Measurements from ENCODE around the gene SH3GL1.

Gene SH3GL1

DNA sequence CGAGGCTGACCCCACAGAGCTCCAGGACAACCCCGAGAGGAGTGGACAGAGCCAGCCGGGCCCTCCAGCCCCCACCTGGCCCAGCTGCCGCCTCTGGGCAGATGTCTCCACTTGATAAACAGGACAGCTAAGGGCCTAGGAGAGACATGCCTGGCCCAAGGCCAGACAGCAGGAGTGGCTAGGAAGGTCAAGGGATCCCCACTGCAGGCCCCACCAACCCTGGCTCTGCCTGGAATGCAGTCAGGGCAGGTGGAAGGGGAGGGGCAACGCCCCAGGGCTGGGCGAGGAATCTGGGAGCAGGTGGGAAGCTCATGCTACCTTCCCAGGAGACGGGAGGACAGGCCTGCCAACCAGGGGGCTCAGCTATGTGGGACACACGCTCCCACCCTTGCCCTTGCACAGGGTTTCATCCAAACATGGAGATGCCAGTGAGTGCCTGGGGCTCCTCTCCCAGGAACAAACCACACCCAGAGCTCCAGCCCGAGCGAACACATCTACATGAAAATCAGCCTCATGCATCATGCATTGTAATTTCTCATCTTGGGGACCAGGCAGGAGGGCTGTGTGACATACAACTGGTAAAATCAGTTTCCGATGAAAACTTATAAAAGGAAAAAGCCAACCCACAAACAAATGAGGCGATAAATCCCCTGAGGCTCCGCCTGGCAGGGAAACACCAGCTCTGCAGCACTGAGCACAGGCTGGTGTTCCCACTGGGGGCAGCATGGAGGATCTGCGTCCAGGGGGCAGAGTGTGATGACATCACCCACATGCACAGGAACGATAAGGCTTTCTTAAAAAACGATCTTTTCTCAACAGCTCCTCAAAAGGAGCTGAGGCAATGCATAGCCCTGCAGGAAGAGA is 25.0 kb downstream of the SH3GL1 start:
- DNase-seq, result no peak

DNA sequence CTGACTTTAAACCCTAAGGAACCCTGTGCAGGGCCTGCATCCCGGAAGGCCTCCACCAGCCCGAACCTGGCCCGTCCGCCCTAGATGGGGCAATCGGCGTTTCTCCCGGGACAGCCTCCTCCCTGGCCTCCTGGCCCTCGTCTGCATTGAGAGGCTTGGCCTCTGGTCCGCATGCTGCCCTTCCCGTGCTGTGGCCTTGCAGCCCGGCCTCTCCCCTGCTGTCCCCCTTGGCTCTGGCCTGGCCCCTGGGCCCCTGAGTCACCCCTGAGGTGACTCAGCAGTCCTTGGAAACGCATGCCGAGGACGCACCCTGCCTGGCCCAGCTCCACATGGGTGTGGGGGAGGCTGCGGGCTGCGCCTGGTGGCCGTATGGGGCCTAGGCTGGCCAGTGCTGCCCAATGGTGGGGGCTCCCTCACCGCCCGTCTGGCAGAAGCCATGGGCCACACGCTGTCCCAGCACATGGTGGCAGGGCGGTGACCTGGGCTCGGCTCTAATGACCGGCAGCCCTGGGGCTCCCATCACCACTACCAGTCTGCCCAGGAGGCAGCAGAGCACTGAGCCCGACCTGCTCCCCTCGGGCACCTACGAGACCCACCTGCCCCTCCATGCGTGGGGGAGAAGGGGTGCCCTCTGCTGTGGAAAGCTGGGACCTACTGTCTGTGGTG is 25.7 kb downstream of the SH3GL1 start:
- no peak for DNase-seq

DNA sequence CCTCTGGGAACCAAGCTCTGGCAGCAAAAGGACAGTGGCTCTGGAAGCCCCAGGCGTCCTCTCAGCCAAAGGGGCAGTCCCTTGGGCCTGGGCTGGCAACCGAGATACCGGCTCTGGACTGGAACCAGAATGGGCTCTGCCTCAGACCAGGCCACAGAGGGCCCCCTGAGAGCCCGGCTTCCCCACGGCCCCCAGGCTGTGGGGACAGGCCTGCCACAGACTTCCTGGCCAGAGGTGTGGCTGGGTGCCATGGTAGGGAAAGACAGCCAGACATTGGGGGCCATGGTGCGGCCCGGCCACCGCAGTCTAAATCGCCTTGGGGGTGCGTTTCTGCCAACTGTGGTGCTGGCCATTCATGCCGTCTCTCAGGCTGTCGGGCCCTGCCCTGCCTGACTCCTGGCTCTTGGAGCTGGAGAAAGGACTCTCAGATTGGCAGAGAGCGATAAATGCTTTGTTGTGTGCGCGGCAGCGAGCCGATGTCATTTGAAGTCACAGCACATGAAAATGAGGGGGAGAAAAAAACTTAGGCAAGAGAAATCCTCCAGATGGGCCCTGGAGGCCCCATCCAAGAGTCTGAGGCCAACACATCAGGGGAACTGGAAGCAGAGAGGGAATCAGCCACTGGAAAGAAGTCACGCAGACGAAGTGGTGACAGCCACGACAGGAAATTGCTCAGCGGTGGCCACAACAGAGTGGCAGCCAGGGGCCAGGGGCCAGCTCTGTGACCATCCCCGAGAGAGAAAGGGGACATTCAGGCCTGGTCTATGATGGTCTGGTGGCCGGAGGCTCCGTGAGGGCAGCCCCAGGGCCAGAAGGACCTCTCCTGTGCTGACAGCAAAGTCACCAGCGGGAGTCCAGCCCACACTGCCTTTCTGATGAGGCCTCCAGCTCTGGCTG is 26.5 kb downstream of the SH3GL1 start:
- no peak for DNase-seq

DNA sequence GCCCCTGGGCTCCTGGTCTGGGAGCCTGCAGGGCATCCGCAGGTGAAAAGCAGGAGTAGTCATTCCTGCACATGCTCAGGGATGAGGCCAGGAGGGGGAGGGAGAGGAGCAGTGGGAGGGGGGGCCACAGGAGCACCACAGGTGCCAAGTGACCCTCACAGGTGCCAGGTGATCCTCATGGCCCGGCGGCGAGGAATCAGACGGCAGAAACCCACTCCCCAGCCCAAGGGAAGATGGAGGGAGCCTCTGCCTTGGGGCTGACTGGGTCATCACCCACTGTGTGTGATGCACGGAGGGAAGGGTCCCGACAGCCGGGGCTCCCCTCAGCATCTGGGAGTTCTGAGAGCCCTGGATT is 27.4 kb downstream of the SH3GL1 start:
- DNase-seq, result no peak

DNA sequence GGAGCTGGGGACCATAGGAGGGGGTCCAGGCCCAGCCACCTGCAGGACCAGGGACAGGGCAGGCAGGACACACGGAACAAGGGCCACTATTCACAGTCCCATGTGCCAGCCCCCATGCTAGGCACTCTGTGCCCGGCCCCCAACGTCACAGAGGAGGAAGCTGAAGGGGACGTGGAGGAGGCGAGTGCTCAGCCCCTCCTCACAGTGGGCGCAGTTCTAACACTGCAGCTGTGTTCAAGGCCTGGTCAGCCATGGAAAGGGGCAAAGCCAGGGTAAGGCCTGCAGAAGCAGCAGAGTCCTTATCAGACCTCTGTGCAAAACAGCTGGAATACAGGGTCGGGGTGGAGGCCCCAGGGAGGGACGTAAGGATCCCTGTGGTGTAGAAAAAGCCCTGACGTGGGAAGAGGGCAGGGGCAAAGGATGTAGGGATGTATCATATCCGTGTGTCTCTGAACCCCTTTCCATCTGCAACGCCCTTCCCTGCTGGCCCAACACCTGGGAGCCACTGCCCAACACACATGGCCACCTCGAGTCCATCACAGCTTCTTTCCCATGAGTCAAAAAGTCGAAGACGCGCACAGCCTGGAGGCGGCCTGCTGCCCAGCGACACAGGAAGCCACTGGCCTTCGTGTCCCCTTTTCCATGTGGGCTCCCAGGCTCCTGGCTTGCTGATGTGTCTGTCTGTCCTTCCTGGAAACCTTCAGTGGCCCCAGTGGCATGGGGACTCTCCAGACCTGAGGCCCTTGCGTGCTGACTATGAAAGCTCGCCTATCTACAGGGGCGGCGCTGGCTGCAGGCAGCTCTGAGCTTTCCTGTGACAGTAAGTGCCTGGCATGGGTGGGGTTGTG is 28.0 kb downstream of the SH3GL1 start:
- DNase-seq, result no peak

DNA sequence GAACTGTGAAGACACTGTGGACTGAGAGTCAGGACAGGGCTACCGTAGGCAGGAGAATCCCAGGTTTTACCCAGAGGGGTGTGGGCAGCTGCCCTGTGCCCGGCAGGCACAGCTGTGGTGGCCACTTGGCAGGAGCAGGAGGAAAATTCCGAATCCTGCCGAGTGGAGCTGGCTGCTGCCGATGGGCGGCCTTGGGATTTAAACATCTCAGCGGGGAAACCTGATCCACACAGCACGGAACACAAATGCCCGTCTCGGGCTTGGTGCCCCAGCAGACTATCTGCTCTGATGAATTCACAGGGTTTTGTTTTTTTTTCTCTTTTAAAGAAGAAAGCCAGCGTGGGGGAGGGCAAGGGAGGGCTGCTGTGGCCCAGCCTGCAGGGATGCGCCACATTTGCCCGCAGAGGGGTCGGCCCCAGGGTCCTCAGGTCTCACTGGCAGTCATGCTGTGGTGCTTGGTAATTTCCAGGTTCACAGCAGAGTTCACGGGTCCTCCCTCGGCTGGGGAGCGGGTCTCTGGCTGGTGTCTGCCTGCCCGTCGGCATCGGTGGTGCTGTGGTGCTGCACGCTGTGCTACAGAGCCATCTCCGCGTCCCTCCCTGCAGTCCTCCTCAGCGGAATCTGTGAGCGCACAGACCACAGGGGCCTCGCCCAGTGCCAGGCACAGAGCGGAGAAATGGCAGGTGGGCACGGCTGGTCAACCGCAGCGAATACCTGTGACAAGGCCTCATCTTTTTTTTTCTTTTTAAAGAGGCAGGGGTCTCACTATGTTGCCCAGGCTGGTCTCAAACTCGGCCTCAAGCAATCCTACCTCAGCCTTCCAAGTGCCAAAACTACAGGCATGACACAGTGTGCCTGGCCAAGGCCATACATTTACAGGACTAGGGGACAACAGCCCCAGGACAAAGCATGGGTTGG is 28.8 kb downstream of the SH3GL1 start:
- DNase-seq, result no peak

DNA sequence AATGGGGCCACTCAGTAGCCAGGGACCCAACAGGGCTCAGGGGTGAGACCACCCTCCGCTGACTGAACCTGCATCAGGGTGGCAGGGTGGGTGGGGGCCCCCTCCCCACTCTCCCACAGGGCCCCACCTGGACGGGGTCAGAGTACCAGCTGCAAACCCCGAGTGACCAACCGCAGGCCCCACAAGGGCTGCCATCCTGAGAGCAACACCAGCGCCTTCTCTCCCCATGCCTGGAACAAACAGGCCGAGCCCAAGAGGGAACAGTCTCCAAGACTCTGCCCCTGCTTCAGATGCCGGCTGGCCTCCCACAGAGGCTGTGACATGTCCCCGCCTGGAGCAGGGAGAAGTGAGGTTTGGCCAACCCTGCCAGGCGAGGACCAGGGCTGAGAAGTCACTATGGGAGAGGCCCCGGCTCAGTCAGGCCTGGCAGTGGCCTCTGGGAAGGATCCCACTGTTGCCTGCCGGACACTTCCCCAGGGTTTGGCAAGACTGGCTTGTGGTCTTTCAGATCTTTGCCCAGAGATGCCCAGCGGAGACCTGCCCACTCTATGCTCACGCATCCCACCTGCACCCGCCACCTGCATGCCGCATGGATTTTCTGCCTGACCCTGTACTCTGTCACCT is 29.8 kb downstream of the SH3GL1 start:
- no peak for DNase-seq

DNA sequence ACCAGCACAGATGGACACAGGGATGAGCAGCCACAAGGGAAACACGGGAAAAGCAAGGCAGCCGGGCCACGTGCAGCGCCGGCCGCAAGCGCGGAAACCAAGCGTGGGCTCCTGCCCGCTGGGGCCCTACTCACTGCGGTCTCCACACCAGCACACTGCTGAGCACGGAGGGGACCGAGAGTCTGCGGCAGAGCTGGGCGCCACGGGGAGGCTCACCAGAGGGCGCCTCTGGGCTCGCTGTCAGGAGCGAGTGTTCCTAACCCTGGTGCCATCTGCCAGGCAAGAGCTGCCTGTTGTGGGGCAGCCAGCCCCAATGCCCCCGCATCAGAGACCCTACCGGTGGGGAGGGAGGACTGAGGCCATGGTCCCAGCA is 30.5 kb downstream of the SH3GL1 start:
- peak; percentile 87 for DNase-seq

DNA sequence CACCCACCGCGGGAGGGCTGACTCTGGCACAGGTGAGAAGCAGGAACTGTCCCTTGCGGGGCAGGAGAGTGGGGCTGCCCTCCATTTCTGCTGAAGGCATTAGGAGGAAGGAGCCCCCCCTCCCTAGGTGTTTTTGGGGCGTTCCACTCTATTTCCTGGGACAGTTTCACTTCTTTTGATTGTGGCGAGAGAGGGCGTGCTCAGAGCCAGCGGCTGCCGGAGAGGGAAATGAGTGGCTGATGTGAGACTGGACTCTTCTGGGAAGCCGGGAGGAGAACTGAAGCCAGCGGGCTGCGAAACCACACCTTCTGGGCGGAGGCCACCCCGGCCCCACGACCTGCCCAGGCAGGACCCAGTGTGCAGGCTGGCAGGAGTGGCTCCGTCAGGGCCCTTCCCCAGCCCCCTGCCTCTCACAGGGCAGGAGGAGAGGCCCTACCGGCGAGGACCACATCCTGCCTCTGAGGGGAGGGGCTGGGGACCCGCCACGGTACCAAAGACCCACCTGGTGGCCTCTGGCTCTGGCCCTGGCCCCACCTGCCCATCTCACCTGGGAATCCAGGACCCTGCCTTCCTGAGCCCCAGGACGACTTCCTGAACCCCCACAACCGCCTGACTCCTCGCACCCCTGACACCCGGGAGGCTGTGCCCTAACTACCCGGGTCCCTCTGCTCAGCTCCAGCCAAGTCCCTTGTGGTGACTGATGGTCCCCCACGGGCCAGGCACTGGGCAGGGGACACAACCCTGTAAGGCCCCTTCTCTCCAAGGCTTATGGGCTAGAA is 31.0 kb downstream of the SH3GL1 start:
- peak; percentile 87 for DNase-seq

DNA sequence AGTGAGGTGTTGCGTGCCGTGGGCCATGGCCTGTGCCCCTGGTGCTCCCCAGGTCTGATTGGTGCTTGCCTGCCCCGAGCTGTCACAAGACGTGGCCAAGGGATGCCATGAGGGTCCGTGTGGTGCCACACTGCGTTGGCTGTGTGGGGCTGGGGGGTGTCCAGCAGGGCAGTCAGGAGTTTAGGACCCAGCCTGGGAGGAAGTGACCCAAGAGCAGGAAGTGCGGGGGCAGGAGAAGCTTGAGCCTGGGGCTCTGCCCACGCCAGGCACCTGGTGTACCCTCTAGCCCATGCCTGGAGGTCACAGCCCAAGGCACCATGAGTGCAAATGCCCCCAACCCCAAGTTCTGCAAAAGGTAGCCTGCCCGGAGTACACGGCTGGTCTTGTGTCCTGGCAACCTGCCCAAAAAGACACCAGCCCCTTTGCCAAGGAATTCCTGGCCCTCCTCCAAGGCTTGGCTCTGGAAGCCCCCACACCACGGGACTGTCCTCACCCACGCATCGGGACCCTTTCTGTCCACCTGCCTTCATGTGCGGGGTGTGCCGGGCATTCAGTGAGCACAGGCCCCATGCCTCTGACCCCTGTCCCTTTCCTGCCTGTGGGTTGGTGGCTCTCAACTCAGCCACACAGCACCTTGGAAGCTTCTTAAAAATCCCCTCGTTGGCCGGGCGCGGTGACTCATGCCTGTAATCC is 32.1 kb downstream of the SH3GL1 start:
- DNase-seq, result no peak

DNA sequence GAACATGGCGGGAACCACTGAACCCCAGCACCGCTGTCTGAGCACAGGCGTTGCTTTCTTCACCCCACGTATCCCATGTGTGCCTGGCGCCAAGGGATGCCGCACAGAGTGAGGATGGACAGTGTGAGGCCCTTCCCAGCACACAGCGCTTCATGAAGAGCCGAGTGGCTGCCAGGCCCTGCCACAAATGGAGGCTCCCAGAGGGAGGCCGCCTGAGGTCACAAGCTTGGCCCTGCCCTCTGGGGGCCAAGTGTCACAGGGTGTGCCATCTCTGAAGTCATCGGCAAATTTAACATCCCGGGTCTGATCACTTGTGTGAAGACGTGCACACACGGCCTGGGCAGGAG is 32.6 kb downstream of the SH3GL1 start:
- no peak for DNase-seq

DNA sequence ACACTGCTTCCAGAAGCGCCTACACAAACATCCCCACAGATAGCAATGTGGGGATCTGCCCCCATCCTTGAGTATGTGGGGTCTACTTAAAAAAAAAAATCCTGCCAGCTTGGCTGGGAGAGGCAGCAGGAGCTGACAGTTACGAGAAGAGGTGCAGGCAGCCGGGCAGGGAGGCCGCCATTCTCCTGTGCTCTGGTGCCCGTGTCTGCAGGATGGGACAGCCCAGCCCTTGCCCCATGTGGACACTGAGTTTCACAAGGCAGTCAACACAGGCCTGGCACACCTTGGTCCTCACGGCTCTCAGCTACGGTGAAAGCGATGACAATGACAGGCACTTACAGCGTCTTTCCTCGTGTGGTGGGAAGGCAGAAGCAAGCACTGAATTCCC is 33.0 kb downstream of the SH3GL1 start:
- no peak for DNase-seq

DNA sequence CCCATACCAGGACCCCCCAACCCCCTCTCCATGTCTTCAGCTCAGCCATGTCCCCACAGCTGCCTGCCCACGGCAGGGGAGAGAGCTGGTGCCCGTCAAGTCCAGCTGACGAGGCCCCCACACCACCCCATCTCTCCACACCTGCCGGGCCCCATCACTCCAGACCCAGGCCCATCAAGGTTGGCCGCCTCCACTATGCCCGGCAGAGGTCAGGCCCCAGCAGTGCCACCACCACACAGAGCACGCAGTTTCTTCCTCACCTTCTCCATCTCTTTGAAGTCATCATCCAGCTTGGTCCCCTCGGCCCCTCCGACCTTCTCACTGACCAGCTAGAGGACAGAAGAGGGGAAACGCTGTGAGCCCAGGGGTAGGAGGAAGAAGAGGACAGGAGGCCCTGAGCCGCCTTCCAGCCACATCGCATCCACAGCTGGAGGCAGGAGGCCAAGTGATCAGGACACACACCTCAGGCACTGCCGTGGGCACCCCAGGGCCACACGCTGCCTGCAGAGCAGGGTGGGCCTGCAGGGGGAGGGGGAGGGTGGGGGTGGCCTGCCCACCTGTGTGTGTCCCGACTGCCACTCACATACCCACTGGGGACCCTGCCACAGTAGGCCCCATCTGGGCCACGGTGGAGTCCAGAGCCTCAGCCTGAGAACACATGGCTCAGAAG is 33.5 kb downstream of the SH3GL1 start:
- DNase-seq, result no peak

DNA sequence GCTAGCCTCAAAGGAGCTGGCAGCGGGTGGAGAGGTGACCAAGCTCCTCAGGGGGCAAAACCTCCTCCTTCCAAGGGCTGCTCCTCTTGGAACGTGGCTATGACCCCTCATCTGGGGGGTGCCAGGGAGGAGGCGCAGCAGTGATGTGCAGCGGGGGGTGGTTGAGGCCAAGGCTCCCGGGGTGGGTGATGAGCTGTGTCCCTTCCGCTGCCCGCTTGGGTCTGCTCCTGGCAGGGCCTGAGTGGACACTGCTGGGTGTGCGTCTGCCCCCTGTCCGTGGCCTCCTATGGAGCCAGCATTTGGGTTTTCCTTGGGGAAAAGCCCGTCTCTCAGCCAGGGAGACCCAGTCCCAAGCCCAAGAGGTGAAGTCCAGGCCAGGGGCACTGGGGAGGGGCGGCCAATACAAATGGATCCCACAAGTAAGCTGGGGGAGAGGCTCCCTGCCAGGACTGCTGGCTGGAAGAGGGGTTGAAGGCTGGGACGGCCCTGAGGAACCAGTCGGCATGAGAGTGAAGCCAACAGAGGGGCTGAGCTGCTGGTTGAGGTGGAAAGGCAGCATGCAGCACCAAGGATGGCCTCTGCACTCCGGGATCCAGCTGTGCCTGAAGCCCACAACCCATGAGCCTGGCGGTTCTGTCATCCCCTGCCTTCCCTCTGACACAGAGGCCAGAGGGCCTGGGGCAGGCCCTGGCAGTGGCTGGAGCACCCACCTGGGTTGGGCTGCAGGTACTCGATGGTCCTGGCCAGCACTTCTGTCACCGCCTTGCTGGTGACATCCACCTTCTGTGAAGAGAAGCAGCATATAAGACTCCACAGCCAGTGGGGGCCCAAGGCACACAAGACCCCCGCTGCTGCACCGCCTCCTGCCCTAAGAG is 34.3 kb downstream of the SH3GL1 start:
- DNase-seq, result no peak

DNA sequence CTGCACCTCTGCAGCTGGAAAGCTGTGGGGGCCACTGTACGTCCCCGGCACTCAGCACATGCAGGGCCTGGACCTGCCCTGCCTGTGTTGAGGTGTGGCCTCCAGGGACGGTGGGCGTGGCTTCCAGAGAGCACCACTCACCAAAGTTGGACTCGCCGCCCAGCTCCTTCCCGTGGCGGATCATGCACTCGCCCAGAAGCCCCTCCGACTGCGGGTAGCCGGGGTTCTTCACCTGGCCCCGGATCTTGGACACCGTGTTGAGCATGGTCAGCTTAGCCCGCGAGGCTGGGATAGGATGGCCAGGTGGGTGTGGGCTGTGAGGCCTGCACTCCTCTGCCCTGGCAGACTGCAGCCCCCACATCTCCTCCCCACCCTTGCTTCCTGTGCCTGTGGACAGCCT is 35.0 kb downstream of the SH3GL1 start:
- no peak for DNase-seq

DNA sequence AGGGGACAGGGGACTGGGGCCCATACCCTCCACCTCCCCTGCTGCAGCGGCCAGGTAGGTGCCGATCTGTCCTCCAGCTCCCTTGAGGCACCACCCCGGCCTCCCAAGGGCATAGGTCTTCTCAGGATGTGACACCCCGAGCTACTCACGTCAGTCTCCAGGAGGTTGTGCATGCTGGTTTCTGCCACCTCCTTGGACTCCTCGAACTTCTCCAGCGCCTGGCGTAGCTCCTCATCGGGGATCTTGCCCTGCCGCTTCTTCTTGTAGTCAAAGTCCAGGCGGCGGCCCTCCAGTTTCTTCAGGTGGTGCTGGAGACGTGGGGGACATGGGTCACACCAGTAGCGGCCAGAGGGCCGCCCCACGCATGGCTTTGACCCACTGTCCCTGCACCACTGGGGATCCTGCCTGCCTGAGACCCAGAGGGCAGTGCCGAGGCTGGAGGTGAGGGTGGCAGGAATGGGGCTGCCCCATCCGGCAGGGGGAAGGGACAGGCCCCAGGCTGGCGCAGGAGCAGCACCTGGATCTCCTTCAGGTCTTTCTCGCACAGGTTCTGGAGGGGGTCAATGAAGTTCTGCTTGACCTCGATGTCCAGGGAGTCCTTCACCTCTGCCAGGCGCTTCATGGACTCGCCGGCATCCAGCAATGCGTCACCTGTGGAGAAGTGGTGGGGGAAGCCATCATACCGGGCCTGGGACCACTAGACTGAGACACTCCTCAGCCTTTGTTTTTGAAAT is 36.6 kb downstream of the SH3GL1 start:
- no peak for DNase-seq

DNA sequence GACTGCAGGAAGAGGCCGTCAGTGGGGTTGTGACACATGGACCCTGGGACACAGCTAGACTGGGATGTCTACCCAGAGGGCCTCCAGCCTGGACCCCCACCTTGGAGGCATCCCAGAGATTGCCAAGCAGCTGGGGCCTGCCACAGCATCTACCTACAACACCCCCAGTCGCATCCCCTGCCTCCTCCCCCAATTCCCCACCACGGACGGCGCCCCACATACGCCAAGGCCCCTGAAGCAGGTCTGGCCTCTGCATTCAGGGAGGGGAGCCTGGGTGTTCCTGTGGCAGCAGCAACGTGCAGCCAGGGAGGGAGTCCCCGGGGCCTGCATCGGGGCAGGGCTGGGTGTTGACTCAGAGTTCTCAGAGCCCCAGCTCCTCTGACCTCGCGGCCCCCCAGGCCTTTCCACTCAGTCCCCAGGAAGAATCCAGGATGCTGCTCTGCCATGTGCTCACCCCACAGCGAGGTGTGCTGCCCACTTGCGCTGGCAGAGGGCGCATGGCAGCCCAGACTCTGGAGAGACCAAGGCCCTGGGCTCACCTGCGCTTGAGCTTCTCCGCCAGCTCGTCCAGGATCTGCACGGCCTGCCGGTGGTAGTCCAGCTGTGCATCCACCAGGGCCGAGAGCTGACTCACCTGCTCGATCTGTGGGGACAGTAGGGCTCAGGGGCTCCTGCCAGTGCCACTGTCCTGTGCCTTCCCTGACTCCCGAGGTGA is 37.4 kb downstream of the SH3GL1 start:
- DNase-seq, result no peak
